GDM1 (cell line): ENCODE data around the gene ZNF429.
"Not testable (repeated sequence)": the region's sequence is repeated elsewhere in the genome, so short reads cannot be mapped to it uniquely, and the experiment has no call there.

Experiments
- DNase-seq: peaks from one replicate; lab custom pipeline; 2025; lab: John Stamatoyannopoulos, UW

The ZNF429 gene

GRCh38 chr19:21590867-21591266 is 85.5 kb downstream of the ZNF429 start:
- DNase-seq = no peak

- no peak for DNase-seq
These were observed 87.6 kb downstream of the ZNF429 start for GRCh38 chr19:21593008-21593481.

GRCh38 chr19:21593502-21593901 is 88.1 kb downstream of the ZNF429 start:
- DNase-seq = no peak

- DNase-seq = no peak
These were observed 88.8 kb downstream of the ZNF429 start for GRCh38 chr19:21593934-21594820.

- no peak for DNase-seq
These were observed 89.8 kb downstream of the ZNF429 start for GRCh38 chr19:21595185-21595584.

GRCh38 chr19:21602082-21602658 is 96.8 kb downstream of the ZNF429 start:
- DNase-seq = no peak

GRCh38 chr19:21602659-21603430 is 97.4 kb downstream of the ZNF429 start:
- not testable (repeated sequence) for DNase-seq

- DNase-seq = no peak
These were observed 98.2 kb downstream of the ZNF429 start for GRCh38 chr19:21603431-21604231.

GRCh38 chr19:21604351-21604926 is 99.0 kb downstream of the ZNF429 start:
- peak; percentile 2 for DNase-seq
